Suprapubic skin (tissue), 3 donors: ENCODE data around the gene DPEP1.

Source experiments
- POLR2AphosphoS5 ChIP-seq, 3 donors: sonication (generic); formaldehyde crosslinking; IDR thresholded peaks; one replicate each; pipeline ENCODE4 v1.6.1; 2017; ENCODE audit warnings: antibody characterized with exemption in 3 of 3
- TF ChIP-seq, protein P1 (sequence below), 2 donors: fragments of 200-600 bp in 1 of 2; fragments of 450-650 bp in 1 of 2; sonication (generic) in 1 of 2; IDR thresholded peaks; one replicate each; pipeline ENCODE4 v1.5.1; 2016 to 2019; ENCODE audit warnings: antibody characterized with exemption in 2 of 2, mild to moderate bottlenecking in 1 of 2, moderate library complexity in 1 of 2

DNA sequence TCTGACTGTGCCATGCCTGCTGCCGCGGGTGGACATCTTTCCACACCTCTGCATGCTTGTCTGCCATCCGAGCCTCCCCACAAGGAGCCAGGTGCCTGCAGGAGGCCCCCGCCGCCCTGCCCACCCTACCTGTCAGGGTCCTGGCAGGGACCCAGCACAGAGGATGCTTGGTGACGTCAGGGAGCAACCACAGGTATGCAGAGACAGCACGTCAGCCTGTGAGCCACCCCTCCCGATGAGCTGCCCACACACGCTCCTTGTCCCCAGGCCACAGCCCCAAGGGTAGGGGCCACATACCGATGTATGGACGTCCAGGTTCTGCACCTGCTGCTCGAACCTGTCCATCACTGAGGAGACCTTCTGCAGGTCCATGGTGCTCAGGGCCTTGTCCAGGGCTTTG is 33.5 kb downstream of the DPEP1 start:
- TF ChIP-seq POLR2AphosphoS5 (IDR thresholded peaks at IDR 0.05): no peak
- TF ChIP-seq, protein P1, sequence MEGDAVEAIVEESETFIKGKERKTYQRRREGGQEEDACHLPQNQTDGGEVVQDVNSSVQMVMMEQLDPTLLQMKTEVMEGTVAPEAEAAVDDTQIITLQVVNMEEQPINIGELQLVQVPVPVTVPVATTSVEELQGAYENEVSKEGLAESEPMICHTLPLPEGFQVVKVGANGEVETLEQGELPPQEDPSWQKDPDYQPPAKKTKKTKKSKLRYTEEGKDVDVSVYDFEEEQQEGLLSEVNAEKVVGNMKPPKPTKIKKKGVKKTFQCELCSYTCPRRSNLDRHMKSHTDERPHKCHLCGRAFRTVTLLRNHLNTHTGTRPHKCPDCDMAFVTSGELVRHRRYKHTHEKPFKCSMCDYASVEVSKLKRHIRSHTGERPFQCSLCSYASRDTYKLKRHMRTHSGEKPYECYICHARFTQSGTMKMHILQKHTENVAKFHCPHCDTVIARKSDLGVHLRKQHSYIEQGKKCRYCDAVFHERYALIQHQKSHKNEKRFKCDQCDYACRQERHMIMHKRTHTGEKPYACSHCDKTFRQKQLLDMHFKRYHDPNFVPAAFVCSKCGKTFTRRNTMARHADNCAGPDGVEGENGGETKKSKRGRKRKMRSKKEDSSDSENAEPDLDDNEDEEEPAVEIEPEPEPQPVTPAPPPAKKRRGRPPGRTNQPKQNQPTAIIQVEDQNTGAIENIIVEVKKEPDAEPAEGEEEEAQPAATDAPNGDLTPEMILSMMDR (IDR thresholded peaks at IDR 0.05): no peak
